Erythroblast (primary cell): ENCODE results near the gene SLC17A7.

ENCODE experiments used
- GATA1 ChIP-seq: IDR thresholded peaks from 2 replicates; pipeline ENCODE4 v1.6.1; 2011; ENCODE audit warnings: low read depth, mild to moderate bottlenecking, control low read depth, low read length, moderate library complexity
- POLR2A ChIP-seq: IDR thresholded peaks from 2 replicates; pipeline ENCODE4 v1.6.1; 2011; ENCODE audit warnings: mild to moderate bottlenecking, low read length

- TF ChIP-seq POLR2A (no peak), GATA1 (no peak)
Observed at GRCh38 chr19:49398001-49398615, 43.2 kb downstream of the SLC17A7 start.
